ENCODE data around the gene PDLIM5. TPM values are rescaled to one million over a fixed set of nuclear protein-coding genes. Genes with fewer than 3 reads are reported as not detected.

PDLIM5 gene
- total and polyA plus RNA-seq, 2 of the 8 experiments (the other 6 are each of a cell fraction or from before 2014, with no cell fraction given), result 37.3 to 62.1 TPM

GRCh38 chr4:94403751-94404150 lies 48.0 kb upstream of the PDLIM5 start:
- Histone ChIP-seq H3K79me2 (ENCODE audit: control insufficient read depth in 1 of 2, insufficient read depth in 2 of 2, low read length in 2 of 2) (no peaks in the 10 kb centered on the region), H3K9me3 (ENCODE audit: insufficient read depth in 2 of 2, low read depth in 1 of 2, low read length in 1 of 2) (no peaks in the 10 kb centered on the region; a peak in 1 of 4 replicates), H3K27ac (ENCODE audit: low read depth, low read length) (no peak overlapping the region), H4K5ac (ENCODE audit: insufficient read length, low read depth, low read length) (no peak overlapping the region), H2AK5ac (ENCODE audit: low read depth, low read length) (no peak overlapping the region), H2AFZ (ENCODE audit: low read length) (no peak overlapping the region), H4K8ac (ENCODE audit: extremely low read depth, insufficient read depth, low read length) (no peak overlapping the region), H3K14ac (ENCODE audit: insufficient read length) (no peak overlapping the region), H3K23me2 (ENCODE audit: low read depth, low read length) (no peaks in the 10 kb centered on the region), H3K23ac (ENCODE audit: insufficient read length) (no peak overlapping the region), H3K56ac (replicated peaks; ENCODE audit: insufficient read length, low read depth, low read length) (no peak overlapping the region), H4K91ac (replicated peaks; ENCODE audit: insufficient read length, low read length) (no peak overlapping the region), H3K4me3 (ENCODE audit: extremely low read depth in 1 of 4, insufficient read depth in 2 of 4, low read depth in 3 of 4, low read length in 4 of 4) (no peak overlapping the region), H3K4ac (replicated peaks; ENCODE audit: insufficient read length, low read depth, low read length) (no peak overlapping the region), H3K9ac (replicated peaks in 1 of 4; ENCODE audit: extremely low read depth in 1 of 4, low read depth in 3 of 4, low read length in 3 of 4) (no peak overlapping the region), H3K18ac (ENCODE audit: extremely low read depth, low read length) (no peak overlapping the region), H3K4me1 (replicated peaks in 1 of 4; ENCODE audit: control insufficient read depth in 3 of 4, insufficient read depth in 4 of 4, low read length in 3 of 4) (peaks cover 0 to 1% (median 0%) of the 10 kb centered on the region in 4 experiments; a peak in 1 of 7 replicates), H2BK5ac (ENCODE audit: low read depth, low read length) (no peak overlapping the region), H4K20me1 (replicated peaks in 1 of 2; ENCODE audit: control insufficient read depth in 1 of 2, insufficient read depth in 2 of 2, low read length in 2 of 2) (no peaks in the 10 kb centered on the region), H3K36me3 (ENCODE audit: control insufficient read depth in 2 of 4, insufficient read depth in 4 of 4, low read length in 3 of 4) (no peaks in the 10 kb centered on the region), H3K4me2 (ENCODE audit: insufficient read depth in 1 of 2, low read depth in 2 of 2, low read length in 2 of 2) (no peak overlapping the region), H2BK20ac (ENCODE audit: low read length) (no peak overlapping the region), H2BK120ac (replicated peaks; ENCODE audit: low read depth, low read length) (no peak overlapping the region), H3K79me1 (ENCODE audit: low read depth, low read length) (no peaks in the 10 kb centered on the region), H3K27me3 (replicated peaks in 1 of 4; ENCODE audit: control insufficient read depth in 3 of 4, extremely low read depth in 1 of 4, insufficient read depth in 3 of 4, low read length in 3 of 4) (no peaks in the 10 kb centered on the region), H2BK12ac (ENCODE audit: low read depth, low read length) (no peak overlapping the region), H2BK15ac (ENCODE audit: low read length) (no peak overlapping the region)
- POLR2A ChIA-PET (ENCODE audit: partially characterized antibody), result no interaction called here
- CTCF ChIA-PET (ENCODE audit: partially characterized antibody), result no interaction called here
- FAIRE-seq (no peak), DNase-seq (ENCODE audit: low read depth in 1 of 2, low spot score in 2 of 2) (no peak)
- no peak for TF ChIP-seq RBBP5 (IDR thresholded peaks at IDR 0.05; ENCODE audit: borderline replicate concordance, low read depth, low read length)
- TF ChIP-seq SP2 (IDR thresholded peaks at IDR 0.05; ENCODE audit: low read length), result no peak
- no peak for TF ChIP-seq EZH2 (IDR thresholded peaks at IDR 0.05; ENCODE audit: low read depth, low read length, severe bottlenecking)
- no peak for TF ChIP-seq BRCA1 (IDR thresholded peaks at IDR 0.05; ENCODE audit: low read depth, low read length)
- no peak for TF ChIP-seq TBP (IDR thresholded peaks at IDR 0.05; ENCODE audit: low read depth, low read length)
- no peak for TF ChIP-seq HDAC2 (IDR thresholded peaks at IDR 0.05; ENCODE audit: borderline replicate concordance in 1 of 2, low read depth in 2 of 2, low read length in 2 of 2)
- no peak for TF ChIP-seq SRF (IDR thresholded peaks at IDR 0.05; ENCODE audit: low read depth, low read length)
- TF ChIP-seq BACH1 (IDR thresholded peaks at IDR 0.05; ENCODE audit: low read length), result no peak
- TF ChIP-seq FOSL1 (IDR thresholded peaks at IDR 0.05; ENCODE audit: insufficient read depth, low read depth, low read length), result no peak
- no peak for TF ChIP-seq CTCF (IDR thresholded peaks at IDR 0.05; ENCODE audit: control extremely low read depth in 1 of 3, insufficient read depth in 1 of 3, low read depth in 1 of 3, low read length in 3 of 3)
- no peak for TF ChIP-seq NRF1 (IDR thresholded peaks at IDR 0.05; ENCODE audit: low read depth, low read length)
- TF ChIP-seq RXRA (IDR thresholded peaks at IDR 0.05; ENCODE audit: insufficient read depth, low read depth, low read length), result no peak
- TF ChIP-seq HDAC6 (IDR thresholded peaks at IDR 0.05; ENCODE audit: low read depth, low read length), result no peak

All from H1 (cell line).